GM19438 (cell line): Measurements from ENCODE around the gene LRCH3.

Experiments used
- ATAC-seq: cut with Tn5 transposase; IDR thresholded peaks from one replicate; pipeline ENCODE4 v1.9.1; 2021; ENCODE audit warnings: low read depth; ENCODE audit not compliant: unreplicated experiment

LRCH3 gene

GRCh38 chr3:197791892-197792647, 1.0 kb downstream of the LRCH3 start:
- peak; percentile 32 for ATAC-seq

GRCh38 chr3:197793247-197793646, 2.2 kb downstream of the LRCH3 start:
- ATAC-seq, result no peak

- no peak for ATAC-seq
Observed at GRCh38 chr3:197794115-197794514, 3.1 kb downstream of the LRCH3 start.

GRCh38 chr3:197795200-197795599, 4.1 kb downstream of the LRCH3 start:
- no peak for ATAC-seq

GRCh38 chr3:197796087-197796486, 5.0 kb downstream of the LRCH3 start:
- ATAC-seq, result no peak

GRCh38 chr3:197798863-197799262, 7.8 kb downstream of the LRCH3 start:
- peak; percentile 41 for ATAC-seq

GRCh38 chr3:197800379-197800778, 9.3 kb downstream of the LRCH3 start:
- no peak for ATAC-seq

GRCh38 chr3:197801891-197802778, 11.1 kb downstream of the LRCH3 start:
- no peak for ATAC-seq

- ATAC-seq, result no peak
Observed at GRCh38 chr3:197802779-197803459, 11.9 kb downstream of the LRCH3 start.

GRCh38 chr3:197804511-197804910, 13.5 kb downstream of the LRCH3 start:
- no peak for ATAC-seq

GRCh38 chr3:197807969-197808587, 17.0 kb downstream of the LRCH3 start:
- ATAC-seq, result no peak

GRCh38 chr3:197809356-197810020, 18.4 kb downstream of the LRCH3 start:
- ATAC-seq, result no peak

GRCh38 chr3:197810901-197811300, 19.8 kb downstream of the LRCH3 start:
- no peak for ATAC-seq

GRCh38 chr3:197811343-197811742, 20.3 kb downstream of the LRCH3 start:
- no peak for ATAC-seq

- no peak for ATAC-seq
Observed at GRCh38 chr3:197814372-197814771, 23.3 kb downstream of the LRCH3 start.

GRCh38 chr3:197820550-197821335, 29.7 kb downstream of the LRCH3 start:
- ATAC-seq, result no peak

GRCh38 chr3:197829397-197830045, 38.5 kb downstream of the LRCH3 start:
- no peak for ATAC-seq

GRCh38 chr3:197830308-197830966, 39.4 kb downstream of the LRCH3 start:
- ATAC-seq, result no peak
